ENCODE data around the gene YWHAG. TPM values are rescaled to one million over a fixed set of nuclear protein-coding genes. Genes with fewer than 3 reads are reported as not detected.

YWHAG gene
- total and polyA plus RNA-seq, 2 of the 13 experiments (the other 11 are each of a cell fraction or from before 2014, with no cell fraction given), result 36.9 to 67.5 TPM

DNA sequence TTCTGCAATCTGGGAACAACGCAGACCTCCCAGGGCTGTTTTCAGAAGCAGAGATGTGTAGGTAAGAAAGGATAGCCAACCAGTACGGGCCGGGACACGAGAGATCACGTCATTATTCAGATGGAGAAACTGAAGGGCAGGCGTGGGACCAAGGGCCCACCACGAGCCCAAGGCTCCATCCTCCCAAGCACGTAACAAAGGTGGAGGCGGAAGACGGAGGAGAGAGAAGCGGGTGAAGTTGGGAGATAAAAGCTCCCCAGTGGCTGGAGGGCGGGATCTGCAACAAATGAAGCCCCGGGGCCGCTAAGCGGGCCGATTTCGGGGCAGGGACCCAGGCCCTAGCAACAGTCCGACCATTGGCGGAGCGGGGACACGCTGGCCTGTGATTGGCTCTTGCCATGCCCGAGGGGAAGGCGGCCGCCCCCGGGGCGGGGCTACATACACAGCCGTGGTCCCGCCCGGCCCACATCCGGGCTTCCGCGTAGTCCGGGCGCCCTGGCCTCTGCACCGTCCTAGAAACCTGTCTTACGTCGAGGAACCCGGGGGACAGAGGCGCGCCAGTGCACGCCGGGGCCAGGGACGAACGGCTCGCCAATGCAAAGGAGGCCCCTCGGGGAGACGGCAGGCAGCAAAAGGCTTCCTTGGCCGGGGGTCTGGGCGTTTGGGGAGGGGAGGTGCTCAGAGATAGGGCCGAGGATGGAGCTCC lies 40.9 kb downstream of the YWHAG start (continued):
- TF ChIP-seq PHF5A (CRISPR knock-in tag; IDR thresholded peaks at IDR 0.05; ENCODE audit: low read depth, unreplicated experiment) (peak; percentile 9), CBX5 (CRISPR knock-in tag; IDR thresholded peaks at IDR 0.05; ENCODE audit: borderline replicate concordance) (no peak), FOXP1 (IDR thresholded peaks at IDR 0.05) (no peak), FOXP1 (CRISPR knock-in tag; IDR thresholded peaks at IDR 0.05) (no peak), ZNF274 (CRISPR knock-in tag; IDR thresholded peaks at IDR 0.05) (no peak), CREM (IDR thresholded peaks at IDR 0.05) (no peak), CREM (CRISPR knock-in tag; IDR thresholded peaks at IDR 0.05) (no peak), MAZ (IDR thresholded peaks at IDR 0.05; ENCODE audit: borderline replicate concordance, low read depth, low read length) (no peak; the same call in 1 of the 2 replicates), MAZ (CRISPR knock-in tag; IDR thresholded peaks at IDR 0.05; ENCODE audit: low read depth) (peak; percentile 33; the same call in 1 of the 2 replicates), ZBTB46 (CRISPR knock-in tag; IDR thresholded peaks at IDR 0.05; ENCODE audit: borderline replicate concordance) (0 out of 2 replicates have a peak, but pooled peaks have one; percentile 32), HNRNPLL (IDR thresholded peaks at IDR 0.05; ENCODE audit: low read depth, low read length, poor library complexity, severe bottlenecking) (peak; percentile 75), HES4 (CRISPR knock-in tag; IDR thresholded peaks at IDR 0.05; ENCODE audit: borderline replicate concordance) (peak; percentile 35; the same call in 1 of the 2 replicates), ZNF264 (CRISPR knock-in tag; IDR thresholded peaks at IDR 0.05) (0 out of 2 replicates have a peak, but pooled peaks have one; percentile 7), ZNF3 (CRISPR knock-in tag; IDR thresholded peaks at IDR 0.05) (no peak), MIER3 (CRISPR knock-in tag; IDR thresholded peaks at IDR 0.05; ENCODE audit: borderline replicate concordance) (no peak; the same call in 1 of the 2 replicates), ZNF24 (IDR thresholded peaks at IDR 0.05) (no peak), ZNF781 (CRISPR knock-in tag; IDR thresholded peaks at IDR 0.05; ENCODE audit: borderline replicate concordance, not compliant biosample characterization) (no peak)
- TF ChIP-seq, protein P1, sequence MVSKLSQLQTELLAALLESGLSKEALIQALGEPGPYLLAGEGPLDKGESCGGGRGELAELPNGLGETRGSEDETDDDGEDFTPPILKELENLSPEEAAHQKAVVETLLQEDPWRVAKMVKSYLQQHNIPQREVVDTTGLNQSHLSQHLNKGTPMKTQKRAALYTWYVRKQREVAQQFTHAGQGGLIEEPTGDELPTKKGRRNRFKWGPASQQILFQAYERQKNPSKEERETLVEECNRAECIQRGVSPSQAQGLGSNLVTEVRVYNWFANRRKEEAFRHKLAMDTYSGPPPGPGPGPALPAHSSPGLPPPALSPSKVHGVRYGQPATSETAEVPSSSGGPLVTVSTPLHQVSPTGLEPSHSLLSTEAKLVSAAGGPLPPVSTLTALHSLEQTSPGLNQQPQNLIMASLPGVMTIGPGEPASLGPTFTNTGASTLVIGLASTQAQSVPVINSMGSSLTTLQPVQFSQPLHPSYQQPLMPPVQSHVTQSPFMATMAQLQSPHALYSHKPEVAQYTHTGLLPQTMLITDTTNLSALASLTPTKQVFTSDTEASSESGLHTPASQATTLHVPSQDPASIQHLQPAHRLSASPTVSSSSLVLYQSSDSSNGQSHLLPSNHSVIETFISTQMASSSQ (IDR thresholded peaks at IDR 0.05; ENCODE audit: low read depth), result no peak
- TF ChIP-seq, protein P1 (CRISPR knock-in tag; IDR thresholded peaks at IDR 0.05; ENCODE audit: borderline replicate concordance), result 0 out of 2 replicates have a peak, but pooled peaks have one; percentile 33
- TF ChIP-seq, protein P2, sequence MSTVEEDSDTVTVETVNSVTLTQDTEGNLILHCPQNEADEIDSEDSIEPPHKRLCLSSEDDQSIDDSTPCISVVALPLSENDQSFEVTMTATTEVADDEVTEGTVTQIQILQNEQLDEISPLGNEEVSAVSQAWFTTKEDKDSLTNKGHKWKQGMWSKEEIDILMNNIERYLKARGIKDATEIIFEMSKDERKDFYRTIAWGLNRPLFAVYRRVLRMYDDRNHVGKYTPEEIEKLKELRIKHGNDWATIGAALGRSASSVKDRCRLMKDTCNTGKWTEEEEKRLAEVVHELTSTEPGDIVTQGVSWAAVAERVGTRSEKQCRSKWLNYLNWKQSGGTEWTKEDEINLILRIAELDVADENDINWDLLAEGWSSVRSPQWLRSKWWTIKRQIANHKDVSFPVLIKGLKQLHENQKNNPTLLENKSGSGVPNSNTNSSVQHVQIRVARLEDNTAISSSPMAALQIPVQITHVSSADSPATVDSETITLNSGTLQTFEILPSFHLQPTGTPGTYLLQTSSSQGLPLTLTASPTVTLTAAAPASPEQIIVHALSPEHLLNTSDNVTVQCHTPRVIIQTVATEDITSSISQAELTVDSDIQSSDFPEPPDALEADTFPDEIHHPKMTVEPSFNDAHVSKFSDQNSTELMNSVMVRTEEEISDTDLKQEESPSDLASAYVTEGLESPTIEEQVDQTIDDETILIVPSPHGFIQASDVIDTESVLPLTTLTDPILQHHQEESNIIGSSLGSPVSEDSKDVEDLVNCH (CRISPR knock-in tag; IDR thresholded peaks at IDR 0.05), result peak; percentile 91; the same call in 1 of the 2 replicates
- TF ChIP-seq, protein P3, sequence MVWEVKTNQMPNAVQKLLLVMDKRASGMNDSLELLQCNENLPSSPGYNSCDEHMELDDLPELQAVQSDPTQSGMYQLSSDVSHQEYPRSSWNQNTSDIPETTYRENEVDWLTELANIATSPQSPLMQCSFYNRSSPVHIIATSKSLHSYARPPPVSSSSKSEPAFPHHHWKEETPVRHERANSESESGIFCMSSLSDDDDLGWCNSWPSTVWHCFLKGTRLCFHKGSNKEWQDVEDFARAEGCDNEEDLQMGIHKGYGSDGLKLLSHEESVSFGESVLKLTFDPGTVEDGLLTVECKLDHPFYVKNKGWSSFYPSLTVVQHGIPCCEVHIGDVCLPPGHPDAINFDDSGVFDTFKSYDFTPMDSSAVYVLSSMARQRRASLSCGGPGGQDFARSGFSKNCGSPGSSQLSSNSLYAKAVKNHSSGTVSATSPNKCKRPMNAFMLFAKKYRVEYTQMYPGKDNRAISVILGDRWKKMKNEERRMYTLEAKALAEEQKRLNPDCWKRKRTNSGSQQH (CRISPR knock-in tag; IDR thresholded peaks at IDR 0.05; ENCODE audit: low read depth), result no peak
